Skeletal muscle cell (primary cell): ENCODE results near the gene CD300LD.
A peak's percentile ranks its signal among the peaks of the same experiment; 100 is the strongest.

Experiments used
- DNase-seq: peaks from one replicate; pipeline ENCODE4 v3.0.0-alpha.2; 2010; ENCODE audit warnings: low read depth
- H3K4me3 ChIP-seq: 2 replicates; pipeline ENCODE4 v1.5.1; 2011; ENCODE audit warnings: low read depth, mild to moderate bottlenecking, control low read depth, low read length, moderate library complexity

The CD300LD gene

GRCh38 chr17:74608511-74608910 is 16.4 kb upstream of the CD300LD start:
- DNase-seq = no peak

GRCh38 chr17:74607221-74607620 is 15.1 kb upstream of the CD300LD start:
- no peak overlapping the region for H3K4me3 ChIP-seq
- no peak for DNase-seq

More at GRCh38 chr17:74608511-74608910, 16.4 kb upstream of the CD300LD start:
- no peak overlapping the region for H3K4me3 ChIP-seq

- DNase-seq = no peak
- H3K4me3 ChIP-seq = no peak overlapping the region
Observed at GRCh38 chr17:74606050-74606449, 14.0 kb upstream of the CD300LD start.

GRCh38 chr17:74605361-74605760 is 13.3 kb upstream of the CD300LD start:
- no peak overlapping the region for H3K4me3 ChIP-seq
- peak; percentile 8 for DNase-seq

- DNase-seq = no peak
- no peak overlapping the region for H3K4me3 ChIP-seq
Observed at GRCh38 chr17:74604761-74605160, 12.7 kb upstream of the CD300LD start.

- H3K4me3 ChIP-seq = no peak overlapping the region
- no peak for DNase-seq
Observed at GRCh38 chr17:74604200-74604599, 12.1 kb upstream of the CD300LD start.

GRCh38 chr17:74603746-74604145 is 11.7 kb upstream of the CD300LD start:
- no peak overlapping the region for H3K4me3 ChIP-seq
- DNase-seq = no peak

- no peak for DNase-seq
- H3K4me3 ChIP-seq = no peak overlapping the region
Observed at GRCh38 chr17:74603037-74603635, 11.1 kb upstream of the CD300LD start.

- no peak overlapping the region for H3K4me3 ChIP-seq
- DNase-seq = no peak
Observed at GRCh38 chr17:74601944-74602572, 10.0 kb upstream of the CD300LD start.

- DNase-seq = no peak
- no peak overlapping the region for H3K4me3 ChIP-seq
Observed at GRCh38 chr17:74599448-74599939, 7.4 kb upstream of the CD300LD start.

- no peak for DNase-seq
- H3K4me3 ChIP-seq = no peak overlapping the region
Observed at GRCh38 chr17:74599023-74599399, 6.9 kb upstream of the CD300LD start.

- H3K4me3 ChIP-seq = no peak overlapping the region
- no peak for DNase-seq
Observed at GRCh38 chr17:74598346-74599022, 6.4 kb upstream of the CD300LD start.

GRCh38 chr17:74597069-74597790 is 5.1 kb upstream of the CD300LD start:
- no peak for DNase-seq
- H3K4me3 ChIP-seq = no peak overlapping the region

- H3K4me3 ChIP-seq = no peak overlapping the region
- no peak for DNase-seq
Observed at GRCh38 chr17:74595037-74595750, 3.1 kb upstream of the CD300LD start.

- no peak for DNase-seq
- no peak overlapping the region for H3K4me3 ChIP-seq
Observed at GRCh38 chr17:74591503-74591902, 580 bp downstream of the CD300LD start.

- no peak for DNase-seq
- H3K4me3 ChIP-seq = no peak overlapping the region
Observed at GRCh38 chr17:74585711-74586110, 6.4 kb downstream of the CD300LD start.

- H3K4me3 ChIP-seq = no peak overlapping the region
Observed at GRCh38 chr17:74584292-74585060, 7.6 kb downstream of the CD300LD start.

GRCh38 chr17:74582633-74583032 is 9.4 kb downstream of the CD300LD start:
- H3K4me3 ChIP-seq = no peak overlapping the region
- no peak for DNase-seq

More at GRCh38 chr17:74584292-74585060, 7.6 kb downstream of the CD300LD start:
- DNase-seq = no peak

GRCh38 chr17:74579900-74580299 is 12.2 kb downstream of the CD300LD start:
- no peak overlapping the region for H3K4me3 ChIP-seq
- DNase-seq = no peak
